HepG2 (cell line): Measurements from ENCODE around the gene MGLL. TPM values are rescaled to one million over a fixed set of nuclear protein-coding genes. Genes with fewer than 3 reads are reported as not detected.

Source experiments
- ATAC-seq: fragments of 200-7000 bp; cut with Tn5 transposase; 3 replicates; pipeline ENCODE4 v1.9.1; 2020; ENCODE audit warnings: mild to moderate bottlenecking, moderate library complexity
- BruUV-seq: library from RNA; stranded (reverse); fragments of 400-500 nt; replicated peaks from 2 replicates; lab custom pipeline; 2021; lab: Mats Ljungman, UMichigan
- CTCF ChIA-PET: fragments of 300-600 bp; formaldehyde crosslinking; extraction: SDS; loops from one replicate; lab custom pipeline; 2021; ENCODE audit warnings: low total read pairs, inconsistent platforms, low intra/inter-chr PET ratio; lab: Yijun Ruan, JAX
- POLR2A ChIA-PET: fragments of 350-600 bp; sonication (Branson Sonifier 250); formaldehyde crosslinking; loops from one replicate; lab custom pipeline; 2020; ENCODE audit warnings: antibody characterized with exemption, inconsistent platforms; lab: Yijun Ruan, JAX
- DNase-seq: peaks from one replicate; pipeline ENCODE4 v3.0.0-alpha.2; 2015; ENCODE audit warnings: low spot score
- FAIRE-seq: peaks from 3 replicates; lab custom pipeline; 2011; peaks lifted over from hg19 to GRCh38; lab: Jason Lieb, UNC
- H2AFZ ChIP-seq: one replicate; pipeline ENCODE4 v1.6.1; 2011; ENCODE audit warnings: low read length, inconsistent platforms
- H3K27ac ChIP-seq: fragments of 300-600 bp; 3 replicates; pipeline ENCODE4 v1.8.0; 2011; ENCODE audit warnings: mixed run types, mild to moderate bottlenecking, mixed read lengths, low read length, inconsistent platforms; ENCODE audit not compliant: insufficient read depth; ENCODE audit errors: extremely low read length
- H3K27me3 ChIP-seq, 2 experiments: fragments of 200-600 bp in 1 of 2; 2 replicates in 1 of 2; 3 replicates in 1 of 2; pipeline versions ENCODE4 v1.6.0 to v1.8.0; 2011; ENCODE audit warnings: low read length in 2 of 2, mild to moderate bottlenecking in 2 of 2, moderate library complexity in 2 of 2, inconsistent platforms in 1 of 2; ENCODE audit not compliant: insufficient read depth in 2 of 2, control insufficient read depth in 1 of 2
- H3K36me3 ChIP-seq, 2 experiments: fragments of 200-600 bp in 1 of 2; replicated peaks in 1 of 2; 2 replicates in 1 of 2; 3 replicates in 1 of 2; pipeline versions ENCODE4 v1.5.1 to v1.8.0; 2011; ENCODE audit warnings: low read length in 2 of 2, inconsistent platforms in 1 of 2; ENCODE audit not compliant: insufficient read depth in 2 of 2, control insufficient read depth in 1 of 2
- H3K4me1 ChIP-seq: 2 replicates; pipeline ENCODE4 v1.5.1; 2012; ENCODE audit warnings: low read length, inconsistent platforms; ENCODE audit not compliant: insufficient read depth
- H3K4me2 ChIP-seq: 2 replicates; pipeline ENCODE4 v1.6.0; 2011; ENCODE audit warnings: low read depth, low read length, inconsistent platforms
- H3K4me3 ChIP-seq, 3 experiments: fragments of 200-600 bp in 1 of 3; sonication (generic), shearing (Covaris generic) in 1 of 3; replicated peaks in 1 of 3; 2 replicates each; pipeline ENCODE4 v1.5.1; 2011 to 2016; ENCODE audit warnings: low read length in 3 of 3, inconsistent platforms in 2 of 3, low read depth in 2 of 3, mild to moderate bottlenecking in 2 of 3, control low read depth in 1 of 3, mixed read lengths in 1 of 3; ENCODE audit not compliant: insufficient read depth in 1 of 3
- H3K79me2 ChIP-seq: one replicate; pipeline ENCODE4 v1.6.1; 2011; ENCODE audit warnings: low read length, inconsistent platforms; ENCODE audit not compliant: insufficient read depth
- H3K9ac ChIP-seq: 2 replicates; pipeline ENCODE4 v1.6.0; 2011; ENCODE audit warnings: mild to moderate bottlenecking, low read depth, low read length, inconsistent platforms; ENCODE audit not compliant: insufficient read depth
- H3K9me3 ChIP-seq: 2 replicates; pipeline ENCODE4 v1.5.1; 2012; ENCODE audit warnings: mild to moderate bottlenecking, low read length
- H4K20me1 ChIP-seq: 2 replicates; pipeline ENCODE4 v1.6.0; 2011; ENCODE audit warnings: inconsistent platforms, mild to moderate bottlenecking, low read length, moderate library complexity; ENCODE audit not compliant: insufficient read depth
- ARNTL ChIP-seq: sonication (generic); formaldehyde crosslinking; IDR thresholded peaks from 2 replicates; pipeline ENCODE4 v1.4.0; 2020; ENCODE audit warnings: mild to moderate bottlenecking, missing genetic modification reagents
- DNMT1 ChIP-seq: sonication (generic); formaldehyde crosslinking; IDR thresholded peaks from 2 replicates; pipeline ENCODE4 v1.5.1; 2020; ENCODE audit warnings: mild to moderate bottlenecking, missing genetic modification reagents
- EHMT2 ChIP-seq: fragments of 200-600 bp; sonication (generic); IDR thresholded peaks from 2 replicates; pipeline ENCODE4 v1.7.0; 2017; ENCODE audit warnings: antibody characterized with exemption, low read depth, low read length, borderline replicate concordance
- FLYWCH1 ChIP-seq: sonication (generic); formaldehyde crosslinking; IDR thresholded peaks from 2 replicates; pipeline ENCODE4 v1.8.1; 2023; ENCODE audit warnings: mild to moderate bottlenecking, missing genetic modification reagents
- HDAC1 ChIP-seq: sonication (generic); formaldehyde crosslinking; IDR thresholded peaks from 2 replicates; pipeline ENCODE4 v1.5.1; 2020; ENCODE audit warnings: mild to moderate bottlenecking, missing genetic modification reagents
- HOXD1 ChIP-seq: sonication (generic); formaldehyde crosslinking; IDR thresholded peaks from 2 replicates; pipeline ENCODE4 v1.5.0; 2020; ENCODE audit warnings: missing genetic modification reagents
- MTA3 ChIP-seq: sonication (generic); formaldehyde crosslinking; IDR thresholded peaks from 2 replicates; pipeline ENCODE4 v1.4.0; 2020; ENCODE audit warnings: missing genetic modification reagents
- ZNF253 ChIP-seq: sonication (generic); formaldehyde crosslinking; IDR thresholded peaks from 2 replicates; pipeline ENCODE4 v1.8.0; 2022; ENCODE audit warnings: mild to moderate bottlenecking, missing genetic modification reagents, borderline replicate concordance
- ZNF674 ChIP-seq: sonication (generic); formaldehyde crosslinking; IDR thresholded peaks from 2 replicates; pipeline ENCODE4 v1.5.0; 2020; ENCODE audit warnings: low read depth, mild to moderate bottlenecking, missing genetic modification reagents
- WGBS: methylation state at CpG from one replicate; pipeline ENCODE4 v1.1.6; 2017; ENCODE audit warnings: low lambda C conversion rate; 5-methylcytosine and 5-hydroxymethylcytosine counted together
- in situ Hi-C: cut with HindIII; loops from 2 replicates; pipeline ENCODE4 v1.10.0; 2017; ENCODE audit warnings: low pct_unique_long_range_greater_than_20kb; ENCODE audit not compliant: extremely low pct_ligation_motif_present
- intact Hi-C: fragments of 100-400 bp; cut with micrococcal nuclease; formaldehyde crosslinking; loops from one replicate; pipeline ENCODE4 v1.10.0; 2022; ENCODE audit not compliant: unreplicated experiment
- polyA plus RNA-seq, 8 experiments: library from polyadenylated mRNA; depleted of rRNA in 3 of 8; stranded (reverse) in 7 of 8; unstranded in 1 of 8; fragments of >200 nt; fragmentation: Illumina TruSeq in 4 of 8; extraction: Trizol in 4 of 8; gene quantifications; 2 replicates each; pipeline versions ENCODE4 v1.2.1 to v1.2.3, GENCODE V29; 2011 to 2016; ENCODE audit warnings: low read depth in 4 of 8, missing spikeins in 1 of 8, mixed read lengths in 1 of 8; ENCODE audit not compliant: insufficient read depth in 1 of 8
- total RNA-seq, 5 experiments: library from RNA; depleted of rRNA; stranded (reverse); fragments of >200 nt; fragmentation: Illumina TruSeq; extraction: Trizol; gene quantifications; 2 replicates each; pipeline ENCODE4 v1.2.3, GENCODE V29; 2016; ENCODE audit warnings: low read depth in 1 of 5
- TF ChIP-seq, protein P1 (sequence below): sonication (generic); formaldehyde crosslinking; IDR thresholded peaks from 2 replicates; pipeline ENCODE4 v1.4.0; 2020; ENCODE audit warnings: missing genetic modification reagents

Gene MGLL
- total and polyA plus RNA-seq, 2 of the 13 experiments (the other 11 are each of a cell fraction or from before 2014, with no cell fraction given): not detected

DNA sequence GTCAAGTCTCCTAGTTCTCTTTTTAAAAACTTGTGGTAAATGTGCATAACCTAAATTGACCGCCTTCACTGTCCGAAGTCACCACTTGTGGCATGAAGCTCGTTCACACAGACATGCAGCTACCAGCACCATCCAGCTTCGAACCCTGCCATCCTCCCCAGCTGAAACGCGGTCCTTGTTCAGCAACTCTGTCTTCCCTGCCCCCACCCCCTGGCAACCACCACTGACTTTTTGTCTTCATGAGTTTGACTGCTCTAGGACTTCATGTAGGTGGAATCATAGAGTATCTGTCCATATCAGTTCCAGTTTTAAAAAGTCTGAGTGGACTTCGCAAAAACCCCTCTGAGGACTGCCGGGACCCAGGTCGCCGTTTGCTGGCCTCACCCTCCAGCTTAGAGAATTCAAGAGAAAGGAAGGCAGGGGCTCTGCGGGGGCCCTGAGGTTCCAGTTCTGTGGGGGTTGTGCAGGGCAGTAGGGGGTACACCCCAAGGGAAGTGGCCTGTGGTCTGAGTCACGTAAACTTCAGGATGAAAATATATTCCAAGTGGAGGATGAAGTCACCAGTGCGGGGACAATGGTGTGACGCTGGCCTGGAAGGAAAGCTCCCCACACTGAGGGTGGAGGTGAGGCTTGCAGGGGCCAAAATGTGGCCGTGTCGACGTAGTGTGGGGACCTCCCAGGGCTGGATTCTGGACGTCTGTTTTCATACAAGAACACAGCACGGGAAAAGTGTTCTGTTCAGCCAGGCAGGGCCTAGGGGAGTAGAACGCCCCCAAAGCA lies 82.0 kb downstream of the MGLL start:
- Histone ChIP-seq H3K4me2 (no peak overlapping the region), H3K9ac (no peak overlapping the region), H3K79me2 (no peaks in the 10 kb centered on the region), H4K20me1 (no peaks in the 10 kb centered on the region), H2AFZ (no peak overlapping the region), H3K36me3 (no peaks in the 10 kb centered on the region), H3K9me3 (no peaks in the 10 kb centered on the region), H3K27ac (no peak overlapping the region), H3K27me3 (peaks cover 3 to 42% of the 10 kb centered on the region in 2 experiments), H3K4me3 (no peak overlapping the region), H3K4me1 (no peaks in the 10 kb centered on the region)
- CTCF ChIA-PET: no interaction called here
- FAIRE-seq: no peak
- intact Hi-C loops: no loop called here
- 36% methylated on average over 16 of the region's 20 CpGs for WGBS
- TF ChIP-seq DNMT1 (CRISPR knock-in tag): no peak
- no peak for DNase-seq
- no TSS peak for BruUV-seq
- in situ Hi-C loops: no loop called here
- ATAC-seq: no peak
- POLR2A ChIA-PET: no interaction called here

DNA sequence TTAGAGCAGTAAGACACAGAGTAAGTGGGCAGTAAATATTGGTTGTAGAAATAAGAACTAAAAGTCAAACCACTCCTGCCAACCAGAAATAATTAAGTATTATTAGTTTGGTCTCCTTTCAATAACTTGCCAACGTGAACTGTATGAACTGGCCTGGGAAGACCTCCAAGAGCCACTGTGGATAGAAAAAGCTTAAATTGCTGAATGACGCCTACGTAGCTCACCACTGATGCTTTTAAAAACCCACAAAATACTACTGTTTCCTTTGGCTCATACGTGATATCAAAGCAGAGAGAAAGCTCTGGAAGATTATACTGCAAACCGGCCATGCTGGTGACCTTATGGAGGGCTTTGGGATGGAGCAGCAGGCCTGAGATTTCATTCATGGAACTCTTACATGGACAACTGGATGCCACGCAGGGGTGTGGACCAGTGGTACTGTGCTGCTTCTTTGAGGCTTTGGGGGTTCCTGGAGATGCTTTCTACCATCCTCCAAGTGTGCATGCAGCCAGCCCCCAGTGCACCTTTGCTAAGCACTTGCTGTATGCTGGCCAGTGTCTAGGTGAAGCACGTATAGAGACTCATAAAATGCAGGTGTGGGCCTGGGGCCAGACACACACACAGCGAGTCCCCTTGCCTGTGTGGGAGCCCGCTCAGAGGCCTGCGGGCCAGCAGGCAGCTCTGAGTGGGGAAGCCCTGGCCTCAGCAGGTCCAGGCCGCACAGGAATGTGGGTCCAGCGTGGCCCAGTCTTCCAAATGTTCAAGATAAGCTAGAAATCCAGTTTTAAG lies 82.8 kb downstream of the MGLL start:
- no TSS peak for BruUV-seq
- in situ Hi-C loops: no loop called here
- H3K4me2 ChIP-seq: no peak overlapping the region
- ChIA-PET POLR2A (no interaction called here), CTCF (no interaction called here)
- DNase-seq (no peak), FAIRE-seq (no peak), ATAC-seq (no peak; the same call in 2 of the 3 replicates)
- no peaks in the 10 kb centered on the region for H3K4me1 ChIP-seq
- H3K79me2 ChIP-seq: no peaks in the 10 kb centered on the region
- no peak overlapping the region for H2AFZ ChIP-seq
- H4K20me1 ChIP-seq: no peaks in the 10 kb centered on the region
- intact Hi-C loops: no loop called here
- 24% methylated on average over 9 of the region's 12 CpGs for WGBS
- TF ChIP-seq HOXD1 (no peak), MTA3 (CRISPR knock-in tag) (no peak), ARNTL (no peak), ZNF674 (no peak), FLYWCH1 (CRISPR knock-in tag) (no peak), HDAC1 (CRISPR knock-in tag) (no peak), ZNF253 (no peak), EHMT2 (no peak)
- TF ChIP-seq, protein P1, sequence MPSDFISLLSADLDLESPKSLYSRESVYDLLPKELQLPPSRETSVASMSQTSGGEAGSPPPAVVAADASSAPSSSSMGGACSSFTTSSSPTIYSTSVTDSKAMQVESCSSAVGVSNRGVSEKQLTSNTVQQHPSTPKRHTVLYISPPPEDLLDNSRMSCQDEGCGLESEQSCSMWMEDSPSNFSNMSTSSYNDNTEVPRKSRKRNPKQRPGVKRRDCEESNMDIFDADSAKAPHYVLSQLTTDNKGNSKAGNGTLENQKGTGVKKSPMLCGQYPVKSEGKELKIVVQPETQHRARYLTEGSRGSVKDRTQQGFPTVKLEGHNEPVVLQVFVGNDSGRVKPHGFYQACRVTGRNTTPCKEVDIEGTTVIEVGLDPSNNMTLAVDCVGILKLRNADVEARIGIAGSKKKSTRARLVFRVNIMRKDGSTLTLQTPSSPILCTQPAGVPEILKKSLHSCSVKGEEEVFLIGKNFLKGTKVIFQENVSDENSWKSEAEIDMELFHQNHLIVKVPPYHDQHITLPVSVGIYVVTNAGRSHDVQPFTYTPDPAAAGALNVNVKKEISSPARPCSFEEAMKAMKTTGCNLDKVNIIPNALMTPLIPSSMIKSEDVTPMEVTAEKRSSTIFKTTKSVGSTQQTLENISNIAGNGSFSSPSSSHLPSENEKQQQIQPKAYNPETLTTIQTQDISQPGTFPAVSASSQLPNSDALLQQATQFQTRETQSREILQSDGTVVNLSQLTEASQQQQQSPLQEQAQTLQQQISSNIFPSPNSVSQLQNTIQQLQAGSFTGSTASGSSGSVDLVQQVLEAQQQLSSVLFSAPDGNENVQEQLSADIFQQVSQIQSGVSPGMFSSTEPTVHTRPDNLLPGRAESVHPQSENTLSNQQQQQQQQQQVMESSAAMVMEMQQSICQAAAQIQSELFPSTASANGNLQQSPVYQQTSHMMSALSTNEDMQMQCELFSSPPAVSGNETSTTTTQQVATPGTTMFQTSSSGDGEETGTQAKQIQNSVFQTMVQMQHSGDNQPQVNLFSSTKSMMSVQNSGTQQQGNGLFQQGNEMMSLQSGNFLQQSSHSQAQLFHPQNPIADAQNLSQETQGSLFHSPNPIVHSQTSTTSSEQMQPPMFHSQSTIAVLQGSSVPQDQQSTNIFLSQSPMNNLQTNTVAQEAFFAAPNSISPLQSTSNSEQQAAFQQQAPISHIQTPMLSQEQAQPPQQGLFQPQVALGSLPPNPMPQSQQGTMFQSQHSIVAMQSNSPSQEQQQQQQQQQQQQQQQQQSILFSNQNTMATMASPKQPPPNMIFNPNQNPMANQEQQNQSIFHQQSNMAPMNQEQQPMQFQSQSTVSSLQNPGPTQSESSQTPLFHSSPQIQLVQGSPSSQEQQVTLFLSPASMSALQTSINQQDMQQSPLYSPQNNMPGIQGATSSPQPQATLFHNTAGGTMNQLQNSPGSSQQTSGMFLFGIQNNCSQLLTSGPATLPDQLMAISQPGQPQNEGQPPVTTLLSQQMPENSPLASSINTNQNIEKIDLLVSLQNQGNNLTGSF (CRISPR knock-in tag): no peak
- no peaks in the 10 kb centered on the region for H3K36me3 ChIP-seq
- no peak overlapping the region for H3K4me3 ChIP-seq
- no peak overlapping the region for H3K27ac ChIP-seq
- peaks cover 3 to 49% of the 10 kb centered on the region in 2 experiments for H3K27me3 ChIP-seq
- no peaks in the 10 kb centered on the region for H3K9me3 ChIP-seq
- no peak overlapping the region for H3K9ac ChIP-seq
